Thymus (tissue), 14 donors: ENCODE data around the gene CCDC18. TPM values are rescaled to one million over a fixed set of nuclear protein-coding genes. Genes with fewer than 3 reads are reported as not detected.

Experiments
- DNase-seq, 9 donors: peaks; one replicate each; pipeline ENCODE4 v3.0.0-alpha.2; 2013; ENCODE audit warnings: low spot score in 9 of 9, low read depth in 6 of 9, missing footprints in 1 of 9
- H3K27ac ChIP-seq, 2 donors: one replicate each; pipeline ENCODE4 v1.5.1; 2013; ENCODE audit warnings: control low read depth in 1 of 2, low read depth in 1 of 2, low read length in 1 of 2, mild to moderate bottlenecking in 1 of 2, moderate library complexity in 1 of 2
- H3K27me3 ChIP-seq, 2 donors: one replicate each; pipeline ENCODE4 v1.5.1; 2013; ENCODE audit warnings: low read length in 1 of 2; ENCODE audit not compliant: control insufficient read depth in 2 of 2, insufficient read depth in 1 of 2
- H3K36me3 ChIP-seq, 2 donors: one replicate each; pipeline ENCODE4 v1.5.1; 2013; ENCODE audit warnings: low read length in 1 of 2, mild to moderate bottlenecking in 1 of 2, moderate library complexity in 1 of 2; ENCODE audit not compliant: control insufficient read depth in 2 of 2, insufficient read depth in 2 of 2
- H3K4me1 ChIP-seq, 2 donors: one replicate each; pipeline ENCODE4 v1.5.1; 2013; ENCODE audit warnings: low read length in 2 of 2; ENCODE audit not compliant: control insufficient read depth in 2 of 2, insufficient read depth in 2 of 2
- H3K4me3 ChIP-seq, 2 donors: one replicate each; pipeline ENCODE4 v1.5.1; 2013; ENCODE audit warnings: low read length in 2 of 2, control low read depth in 1 of 2, mild to moderate bottlenecking in 1 of 2
- H3K9me3 ChIP-seq, 2 donors: one replicate each; pipeline ENCODE4 v1.5.1; 2013; ENCODE audit warnings: low read length in 1 of 2, mild to moderate bottlenecking in 1 of 2; ENCODE audit not compliant: control insufficient read depth in 2 of 2, insufficient read depth in 1 of 2
- WGBS: extraction: QIAGEN DNeasy Blood & Tissue Kit; methylation state at CpG from one replicate; pipeline ENCODE4 v1.1.7; 2013; 5-methylcytosine and 5-hydroxymethylcytosine counted together
- long read RNA-seq, 10 donors: transcript quantifications; one replicate each; lab custom pipeline, GENCODE V29; 2026
- polyA plus RNA-seq: library from polyadenylated mRNA; stranded (reverse); fragments of 200-250 nt; gene quantifications from one replicate; pipeline ENCODE4 v1.2.3, GENCODE V29; 2013
- total RNA-seq: library from RNA; stranded (reverse); fragments of 120-200 nt; gene quantifications from one replicate; pipeline ENCODE4 v1.2.4, GENCODE V29; 2013
- donor health status: healthy.

The CCDC18 gene
- total RNA-seq = 21.0 TPM
- 13.3 TPM for polyA plus RNA-seq
- long read RNA-seq, donor 1 = 0 reads
- long read RNA-seq, donor 2, partial matches to known transcripts = 77 of 87 reads
- long read RNA-seq, donor 2, other reads (novel, unspliced or antisense) = 10 of 87 reads
- long read RNA-seq, donor 3, partial matches to known transcripts = 121 of 143 reads
- long read RNA-seq, donor 3, other reads (novel, unspliced or antisense) = 21 of 143 reads
- long read RNA-seq, donor 4, partial matches to known transcripts = 35 of 36 reads
- long read RNA-seq, donor 4, other reads (novel, unspliced or antisense) = 0 of 36 reads
- long read RNA-seq, donor 5, partial matches to known transcripts = 61 of 61 reads
- long read RNA-seq, donor 5, other reads (novel, unspliced or antisense) = 0 of 61 reads
- long read RNA-seq, donor 6, partial matches to known transcripts = 16 of 25 reads
- long read RNA-seq, donor 6, other reads (novel, unspliced or antisense) = 8 of 25 reads
- long read RNA-seq, donor 7 = 0 reads
- long read RNA-seq, donor 8 = 0 reads
- long read RNA-seq, donor 9, partial matches to known transcripts = 18 of 18 reads
- long read RNA-seq, donor 9, other reads (novel, unspliced or antisense) = 0 of 18 reads
- long read RNA-seq, donor 10, partial matches to known transcripts = 6 of 6 reads
- long read RNA-seq, donor 10, other reads (novel, unspliced or antisense) = 0 of 6 reads

DNA sequence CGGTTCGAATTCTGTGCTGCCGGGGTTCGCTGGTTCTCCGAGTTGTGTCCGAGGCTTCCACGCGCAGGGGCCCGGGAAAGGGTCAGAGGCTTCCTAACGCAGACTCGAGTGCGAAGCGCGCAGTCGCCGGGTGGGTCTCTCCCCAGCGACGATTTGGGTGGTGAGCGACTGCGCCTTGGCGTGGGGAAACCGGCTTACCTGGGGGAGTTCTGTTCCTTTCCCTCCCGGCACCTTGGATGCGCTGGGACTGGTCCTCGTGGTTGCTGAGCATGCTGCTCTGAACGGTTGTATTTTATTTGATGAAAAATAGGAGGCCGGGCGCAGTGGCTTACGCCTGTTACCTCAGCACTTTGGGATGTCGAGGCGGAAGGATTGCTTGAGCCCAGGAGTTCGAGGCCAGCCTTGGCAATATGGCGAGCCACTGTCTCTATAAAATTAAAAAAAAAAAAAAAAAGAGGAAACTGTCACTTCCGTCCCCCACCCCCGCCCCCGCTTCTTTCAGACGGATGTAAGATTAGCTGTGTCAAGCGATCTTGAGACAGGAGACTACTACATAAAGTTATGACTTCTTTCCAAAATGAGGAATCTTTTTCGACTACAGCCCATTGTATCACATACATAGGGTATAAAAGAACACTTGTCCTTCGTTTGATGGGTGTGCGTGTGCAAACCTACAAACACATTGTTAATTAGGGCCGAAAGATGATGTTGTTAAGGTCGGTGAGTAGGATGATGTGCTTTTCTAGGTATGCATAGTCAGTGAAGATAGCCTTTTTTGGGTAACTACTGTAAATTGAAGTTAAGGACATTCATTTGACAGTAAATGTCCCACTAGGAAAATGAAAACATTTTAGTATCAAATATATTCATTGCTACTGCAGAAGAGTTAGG lies at the start of gene CCDC18:
Gene CCDC18, plus strand, starts transcription at position 2 of the 891 bp plus-strand sequence. CDS start 2,638 bp downstream, outside the sequence.
- H3K36me3 ChIP-seq = peaks cover 0 to 2% of the 10 kb centered on the region in 2 donors
- peaks cover 7 to 12% of the 10 kb centered on the region in 2 donors for H3K4me1 ChIP-seq
- no peaks in the 10 kb centered on the region for H3K27me3 ChIP-seq
- H3K4me3 ChIP-seq = peak within 1 kb of the TSS; percentile 84
- H3K9me3 ChIP-seq = no peaks in the 10 kb centered on the region
- under 1% methylated on average over 43 of the region's 43 CpGs for WGBS
- peak within 1 kb of the TSS; percentile 98 to 99 for H3K27ac ChIP-seq
- DNase-seq = peak; percentile 30 to 83 (median 59)

GRCh38 chr1:93132638-93133037 lies 47.9 kb upstream of the CCDC18 start:
- DNase-seq = no peak
- no peaks in the 10 kb centered on the region for H3K27me3 ChIP-seq
- no peaks in the 10 kb centered on the region for H3K9me3 ChIP-seq
- no peak overlapping the region for H3K4me3 ChIP-seq
- H3K36me3 ChIP-seq = peaks cover 20 to 83% of the 10 kb centered on the region in 2 donors
- no peaks in the 10 kb centered on the region for H3K4me1 ChIP-seq
- no peak overlapping the region for H3K27ac ChIP-seq

DNA sequence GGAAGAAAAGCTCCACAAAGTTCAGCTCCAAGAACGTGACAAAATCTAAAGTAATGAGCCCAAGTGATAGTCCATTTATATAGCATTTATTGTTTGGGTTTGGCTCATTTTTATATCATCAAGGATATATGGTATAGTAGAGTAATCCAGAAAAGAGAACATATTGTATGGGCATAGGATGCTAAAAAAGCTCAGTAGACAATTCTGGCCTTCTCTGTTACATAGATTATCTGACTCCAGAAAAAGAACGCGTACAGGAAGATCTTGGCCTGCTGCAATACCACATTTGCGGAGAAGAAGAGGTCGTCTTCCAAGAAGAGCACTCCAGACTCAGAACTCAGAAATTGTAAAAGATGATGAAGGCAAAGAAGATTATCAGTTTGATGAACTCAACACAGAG lies 44.1 kb upstream of the CCDC18 start:
- 98% methylated on average over 5 of the region's 5 CpGs for WGBS
- DNase-seq = no peak
- peaks cover 12 to 76% of the 10 kb centered on the region in 2 donors for H3K36me3 ChIP-seq

DNA sequence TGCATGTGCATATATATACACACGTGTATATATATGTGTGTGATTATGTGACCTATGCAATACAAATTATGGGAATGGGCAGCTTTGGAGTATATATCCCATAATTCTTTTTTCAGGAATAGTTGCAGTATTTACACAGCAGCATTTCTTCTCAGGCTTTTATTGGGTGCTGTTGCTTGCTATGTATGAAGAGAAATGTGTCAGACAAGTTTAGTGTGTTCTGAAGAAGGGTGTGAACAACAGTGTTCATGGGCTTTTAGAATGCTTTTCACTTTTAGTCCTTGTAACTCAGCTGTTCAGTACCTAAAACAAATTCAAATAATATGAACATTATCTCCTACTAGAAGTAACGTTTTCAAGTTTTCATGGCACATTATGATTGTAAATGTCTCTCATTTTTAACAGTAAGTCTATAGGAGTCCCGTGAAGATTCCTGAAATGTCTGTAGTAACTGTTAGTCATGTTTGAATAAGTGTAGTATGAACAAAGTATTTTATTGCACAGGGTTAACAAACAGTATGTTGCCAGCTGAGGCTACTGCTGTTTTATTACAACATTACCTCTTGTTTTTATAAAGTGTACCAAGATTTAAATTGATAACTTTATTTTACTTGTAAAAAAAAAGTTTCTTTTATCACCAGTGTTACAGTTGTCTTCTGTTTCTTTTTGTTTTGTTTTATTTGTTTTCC lies 42.8 kb upstream of the CCDC18 start:
- Histone ChIP-seq H3K27ac (no peak overlapping the region), H3K27me3 (no peaks in the 10 kb centered on the region), H3K4me3 (no peak overlapping the region), H3K4me1 (no peaks in the 10 kb centered on the region), H3K9me3 (no peaks in the 10 kb centered on the region), H3K36me3 (peaks cover 12 to 70% of the 10 kb centered on the region in 2 donors)
- DNase-seq = no peak
- WGBS = 63% methylated on average over 3 of the region's 3 CpGs

More for the DNA sequence above, 44.1 kb upstream of the CCDC18 start:
- H3K9me3 ChIP-seq = no peaks in the 10 kb centered on the region
- H3K27ac ChIP-seq = no peak overlapping the region
- no peak overlapping the region for H3K4me3 ChIP-seq
- no peaks in the 10 kb centered on the region for H3K4me1 ChIP-seq
- no peaks in the 10 kb centered on the region for H3K27me3 ChIP-seq

DNA sequence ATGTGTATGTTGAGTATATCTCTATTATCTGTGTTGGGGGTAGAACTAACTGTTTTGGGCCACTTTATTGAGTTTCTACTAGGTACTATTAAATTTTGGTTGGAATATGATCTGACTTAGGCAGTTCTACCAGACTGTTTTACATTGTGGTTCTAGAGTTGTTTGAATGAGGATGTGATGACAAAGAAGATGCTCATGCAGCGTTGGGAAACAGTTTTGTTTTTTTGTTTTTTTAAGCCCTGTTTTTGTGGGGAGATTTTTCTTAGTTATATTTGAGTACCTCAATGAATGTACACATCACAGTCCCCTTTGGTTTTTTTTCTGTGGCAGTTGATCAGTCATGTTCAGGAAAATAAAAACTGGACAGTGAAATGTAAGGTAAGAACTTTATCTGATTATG lies 40.4 kb upstream of the CCDC18 start:
- peaks cover 5 to 52% of the 10 kb centered on the region in 2 donors for H3K36me3 ChIP-seq

GRCh38 chr1:93142161-93142560 lies 38.4 kb upstream of the CCDC18 start:
- Histone ChIP-seq H3K9me3 (no peaks in the 10 kb centered on the region), H3K36me3 (peaks cover 0 to 34% of the 10 kb centered on the region in 2 donors), H3K4me1 (no peaks in the 10 kb centered on the region), H3K27me3 (no peaks in the 10 kb centered on the region), H3K27ac (no peak overlapping the region), H3K4me3 (no peak overlapping the region)
- 95% methylated on average over 2 of the region's 2 CpGs for WGBS
- DNase-seq = no peak

More for the DNA sequence above, 40.4 kb upstream of the CCDC18 start:
- no peak overlapping the region for H3K4me3 ChIP-seq
- no peaks in the 10 kb centered on the region for H3K27me3 ChIP-seq
- H3K27ac ChIP-seq = no peak overlapping the region
- 98% methylated on average over 1 of the region's 1 CpG for WGBS
- no peaks in the 10 kb centered on the region for H3K4me1 ChIP-seq
- no peak for DNase-seq
- no peaks in the 10 kb centered on the region for H3K9me3 ChIP-seq

DNA sequence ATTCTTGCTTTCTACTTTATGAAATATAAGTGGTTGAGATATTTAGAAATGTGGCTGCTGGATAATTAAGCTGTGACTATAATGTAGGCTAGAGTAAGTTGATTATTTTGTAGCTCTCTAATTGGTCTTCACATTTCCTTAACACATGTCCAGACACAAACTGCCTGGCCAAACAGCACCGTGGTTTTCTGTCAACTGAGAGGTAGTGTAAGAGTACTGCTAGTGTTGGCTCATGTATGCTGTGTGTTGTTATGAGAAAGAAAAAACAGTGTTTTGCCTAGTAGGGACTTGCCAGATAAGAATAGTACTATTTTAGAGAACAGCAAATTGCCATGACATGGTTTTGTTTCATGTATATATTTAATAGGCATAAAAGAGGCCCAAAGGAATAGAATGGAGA lies 37.4 kb upstream of the CCDC18 start:
- Histone ChIP-seq H3K27ac (no peak overlapping the region), H3K9me3 (no peaks in the 10 kb centered on the region), H3K27me3 (no peaks in the 10 kb centered on the region), H3K4me3 (no peak overlapping the region), H3K4me1 (no peaks in the 10 kb centered on the region), H3K36me3 (peaks cover 2 to 31% of the 10 kb centered on the region in 2 donors)
- DNase-seq = peak in 1 of 9 donors; percentile 4
- WGBS = 92% methylated on average over 1 of the region's 1 CpG

GRCh38 chr1:93143769-93144168 lies 36.8 kb upstream of the CCDC18 start:
- H3K27ac ChIP-seq = no peak overlapping the region
- peaks cover 4 to 34% of the 10 kb centered on the region in 2 donors for H3K36me3 ChIP-seq
- no peaks in the 10 kb centered on the region for H3K27me3 ChIP-seq
- no peaks in the 10 kb centered on the region for H3K4me1 ChIP-seq
- H3K4me3 ChIP-seq = no peak overlapping the region
- no peak for DNase-seq
- WGBS = over 99% methylated on average over 4 of the region's 4 CpGs
- H3K9me3 ChIP-seq = no peaks in the 10 kb centered on the region
